ENCODE data around the gene SELENOH.
"Not testable (repeated sequence)": the region's sequence is repeated elsewhere in the genome, so short reads cannot be mapped to it uniquely, and the experiment has no call there.

Gene SELENOH

DNA sequence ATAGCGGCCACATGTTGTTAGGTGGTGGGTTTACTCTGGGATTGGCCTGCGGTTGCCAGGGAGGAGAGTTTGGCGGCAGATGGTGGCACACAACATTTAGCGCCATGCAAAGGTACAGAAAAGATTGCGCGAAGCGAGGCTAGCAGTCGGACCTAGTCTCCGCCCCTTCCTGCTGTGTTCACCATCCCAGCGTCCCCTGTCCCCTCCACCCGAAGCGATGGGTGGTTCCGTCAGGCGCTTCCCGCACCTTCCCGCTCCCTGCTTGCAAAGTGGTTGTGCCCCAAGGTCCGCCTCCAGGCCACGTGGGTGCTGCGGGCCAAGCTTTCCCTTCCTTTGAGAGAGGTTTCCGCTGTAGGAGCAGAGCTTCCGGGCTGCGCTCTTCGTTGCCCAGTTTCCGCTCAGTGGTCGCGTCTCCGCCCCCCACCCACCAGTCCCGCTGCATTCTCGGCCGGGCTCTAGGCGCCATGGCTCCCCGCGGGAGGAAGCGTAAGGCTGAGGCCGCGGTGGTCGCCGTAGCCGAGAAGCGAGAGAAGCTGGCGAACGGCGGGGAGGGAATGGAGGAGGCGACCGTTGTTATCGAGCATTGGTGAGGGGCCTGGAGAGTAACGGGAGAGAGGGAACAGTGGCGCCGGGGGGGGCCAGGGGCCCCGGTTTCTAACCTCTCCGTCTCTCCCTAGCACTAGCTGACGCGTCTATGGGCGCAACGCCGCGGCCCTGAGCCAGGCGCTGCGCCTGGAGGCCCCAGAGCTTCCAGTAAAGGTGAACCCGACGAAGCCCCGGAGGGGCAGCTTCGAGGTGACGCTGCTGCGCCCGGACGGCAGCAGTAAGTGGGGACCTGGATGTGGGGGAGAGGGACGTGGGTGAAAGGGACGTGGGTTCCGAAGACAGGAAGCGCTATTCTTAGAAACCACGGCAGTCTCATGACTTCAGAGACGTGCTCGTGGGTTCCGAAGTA, at the start of gene SELENOH:
Gene SELENOH (plus strand): TSS at position 360 of the 955 bp plus-strand sequence. CDS start 105 bp downstream, at position 465.
- peak; percentile 92 for DNase-seq

DNA sequence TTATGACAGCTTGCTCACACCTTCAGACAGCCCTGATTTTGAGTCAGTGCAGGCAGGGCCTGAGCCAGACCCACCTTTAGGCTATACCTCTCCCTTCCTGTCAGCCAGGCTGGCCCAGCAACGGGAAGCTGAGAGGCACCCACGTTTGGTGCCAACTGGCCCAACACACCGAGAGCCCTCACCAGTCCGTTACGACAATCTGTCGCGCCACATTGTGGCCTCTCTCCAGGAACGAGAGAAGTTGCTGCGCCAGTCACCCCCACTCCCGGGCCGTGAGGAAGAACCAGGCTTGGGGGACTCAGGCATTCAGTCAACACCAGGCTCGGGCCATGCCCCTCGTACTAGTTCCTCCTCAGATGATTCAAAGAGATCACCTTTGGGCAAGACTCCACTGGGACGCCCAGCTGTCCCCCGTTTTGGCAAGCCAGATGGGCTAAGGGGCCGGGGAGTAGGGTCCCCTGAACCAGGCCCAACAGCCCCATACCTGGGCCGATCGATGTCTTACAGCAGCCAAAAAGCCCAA, 42.4 kb upstream of the SELENOH start:
- DNase-seq, result no peak

DNA sequence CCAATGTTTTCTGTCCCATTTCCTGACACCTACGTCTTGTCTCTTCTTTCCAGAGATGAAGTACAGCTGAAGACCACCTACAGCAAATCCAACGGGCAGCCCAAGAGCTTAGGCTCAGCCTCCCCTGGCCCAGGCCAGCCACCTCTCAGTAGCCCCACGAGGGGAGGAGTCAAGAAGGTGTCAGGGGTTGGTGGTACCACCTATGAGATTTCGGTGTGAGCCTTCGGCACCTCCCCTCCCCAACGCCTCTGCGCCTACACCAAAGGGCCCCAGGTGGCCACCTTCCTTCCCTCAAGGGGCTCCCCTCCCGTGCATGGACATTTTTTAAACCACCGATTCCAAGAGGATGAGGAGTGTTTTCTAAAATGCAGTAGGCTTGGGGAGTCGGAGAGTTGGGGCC, 41.5 kb upstream of the SELENOH start:
- no peak for DNase-seq

- DNase-seq, result no peak
Observed at GRCh38 chr11:57700425-57700824, 40.9 kb upstream of the SELENOH start.

DNA sequence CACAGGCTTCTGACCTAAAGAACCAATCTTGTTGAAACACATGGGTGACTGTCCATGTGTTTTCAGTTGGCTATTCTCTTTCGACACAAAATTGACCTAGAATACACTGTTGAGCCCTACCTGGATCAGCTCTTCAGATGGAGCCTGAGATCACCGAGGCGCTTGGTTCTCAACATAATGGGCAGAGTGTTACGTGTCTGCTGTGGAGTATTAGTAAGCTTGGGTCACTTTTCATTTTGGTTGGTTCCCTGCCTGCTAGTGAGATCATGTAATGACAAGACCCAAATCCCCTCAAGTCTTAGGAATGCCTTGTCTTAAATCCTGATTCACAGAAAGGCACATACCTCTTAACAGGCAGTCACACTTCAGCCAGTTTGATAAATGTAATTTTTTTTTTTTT, 38.0 kb upstream of the SELENOH start:
- no peak for DNase-seq

- DNase-seq, result no peak
Observed at GRCh38 chr11:57704932-57705331, 36.4 kb upstream of the SELENOH start.

DNA sequence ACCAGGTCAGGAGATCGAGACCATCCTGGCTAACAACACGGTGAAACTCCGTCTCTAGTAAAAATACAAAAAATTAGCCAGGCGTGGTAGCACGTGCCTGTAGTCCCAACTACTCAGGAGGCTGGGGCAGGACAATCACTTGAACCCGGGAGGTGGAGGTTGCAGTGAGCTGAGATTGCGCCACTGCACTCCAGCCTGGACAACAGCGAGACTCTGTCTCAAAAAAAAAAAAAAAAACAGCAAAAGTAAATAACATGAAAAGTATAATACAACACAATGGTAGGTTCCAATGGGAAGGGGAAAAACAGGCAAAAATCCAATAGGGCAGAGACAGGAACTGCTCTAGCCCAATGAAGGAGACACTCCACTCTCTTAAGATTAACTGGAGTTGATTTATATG, 35.9 kb upstream of the SELENOH start:
- DNase-seq, result not testable (repeated sequence)

DNA sequence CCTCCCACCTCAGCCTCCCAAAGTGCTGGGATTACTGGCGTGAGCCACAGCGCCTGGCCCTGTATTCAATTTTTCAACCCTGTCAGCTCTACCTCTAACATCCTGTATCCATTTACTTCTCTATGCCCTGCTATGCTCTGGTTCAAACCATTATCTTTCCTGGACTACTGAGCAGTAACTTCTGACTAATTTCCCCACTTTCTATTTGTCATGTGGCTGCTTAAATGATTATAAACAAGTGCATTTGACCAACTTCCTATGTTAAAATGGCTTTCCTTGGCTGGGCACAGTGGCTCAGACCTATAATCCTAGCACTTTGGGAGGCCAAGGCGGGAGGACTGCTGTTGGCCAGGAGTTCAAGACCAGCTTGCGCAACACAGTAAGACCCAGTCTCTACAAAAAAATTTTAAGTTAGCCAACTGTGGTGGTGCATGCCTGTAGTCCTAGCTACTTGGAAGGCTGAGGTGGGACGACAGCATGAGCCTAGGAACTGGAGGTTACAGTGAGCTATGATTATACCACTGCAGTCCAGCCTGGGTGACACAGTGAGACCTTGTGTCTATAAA, 31.4 kb upstream of the SELENOH start:
- DNase-seq, result no peak

DNA sequence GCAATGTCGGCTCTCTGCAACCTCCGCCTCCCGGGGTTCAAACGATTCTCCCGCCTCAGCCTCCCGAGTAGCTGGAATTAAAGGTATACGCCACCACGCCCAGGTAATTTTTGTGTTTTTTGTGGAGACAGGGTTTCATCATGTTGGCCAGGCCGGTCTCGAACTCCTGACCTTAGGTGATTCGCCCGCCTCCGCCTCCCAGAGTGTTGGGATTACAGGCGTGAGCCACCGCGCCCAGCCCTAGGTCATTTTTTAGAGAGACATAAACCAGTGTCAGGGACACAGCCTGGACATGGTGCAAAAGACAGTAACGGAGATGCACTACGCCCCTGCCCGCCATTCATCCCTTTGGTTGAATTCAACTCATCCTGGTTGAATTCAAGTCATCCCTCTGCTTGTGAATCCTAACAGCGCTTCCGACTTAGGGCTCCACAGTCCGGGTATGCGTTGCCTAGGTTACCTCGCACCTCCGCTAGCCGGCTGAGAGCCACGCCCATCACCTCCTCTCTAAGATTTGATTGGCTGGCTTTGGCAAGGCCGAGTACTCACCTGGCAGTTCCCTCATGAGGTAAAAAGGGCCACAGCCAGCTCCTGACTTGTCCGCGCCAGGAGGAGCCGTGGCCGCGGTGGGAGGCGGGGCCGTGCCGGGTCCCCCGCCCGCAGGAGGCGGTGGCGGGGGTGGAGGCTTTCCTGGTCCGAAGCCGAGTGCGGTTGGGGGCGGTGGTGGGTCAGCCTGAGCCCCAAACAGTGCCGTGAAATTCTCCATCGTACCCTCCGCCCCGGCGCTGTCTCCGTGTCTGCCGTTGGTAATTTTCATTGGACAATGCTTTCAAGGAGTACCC, 29.7 kb upstream of the SELENOH start, which contains the start of gene MED19:
Gene MED19 (minus strand): TSS at position 802 of the 842 bp plus-strand sequence. CDS start 36 bp downstream, at position 766.
- no peak for DNase-seq

GRCh38 chr11:57712256-57713150, 28.8 kb upstream of the SELENOH start, which contains the start of gene TMX2:
TMX2 (plus strand) TSS chr11:57712593; CDS start chr11:57712619, 26 bp downstream.
- DNase-seq, result peak; percentile 81

DNA sequence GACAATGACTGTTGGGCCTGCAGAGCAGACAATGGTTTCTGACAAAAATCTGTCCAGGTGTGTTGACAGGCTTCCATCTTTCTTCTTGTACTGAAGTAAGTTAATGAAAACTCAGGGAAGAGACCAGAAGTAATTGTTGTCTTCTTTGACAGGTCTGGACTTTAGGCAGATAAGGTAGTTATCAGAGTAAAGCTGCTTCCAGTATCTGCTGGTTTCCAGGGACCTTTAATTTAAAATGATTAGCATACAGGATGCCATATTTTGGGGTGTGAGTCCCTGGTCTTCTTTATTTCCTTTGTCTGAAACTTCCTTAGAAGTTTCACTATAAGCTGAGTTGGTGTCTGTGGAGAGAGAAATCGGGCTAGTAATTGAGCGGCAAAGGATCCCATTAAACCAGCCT, 27.5 kb upstream of the SELENOH start:
- DNase-seq, result no peak

GRCh38 chr11:57716726-57717125, 24.6 kb upstream of the SELENOH start:
- DNase-seq, result not testable (repeated sequence)

GRCh38 chr11:57727185-57727584, 14.1 kb upstream of the SELENOH start:
- DNase-seq, result no peak

DNA sequence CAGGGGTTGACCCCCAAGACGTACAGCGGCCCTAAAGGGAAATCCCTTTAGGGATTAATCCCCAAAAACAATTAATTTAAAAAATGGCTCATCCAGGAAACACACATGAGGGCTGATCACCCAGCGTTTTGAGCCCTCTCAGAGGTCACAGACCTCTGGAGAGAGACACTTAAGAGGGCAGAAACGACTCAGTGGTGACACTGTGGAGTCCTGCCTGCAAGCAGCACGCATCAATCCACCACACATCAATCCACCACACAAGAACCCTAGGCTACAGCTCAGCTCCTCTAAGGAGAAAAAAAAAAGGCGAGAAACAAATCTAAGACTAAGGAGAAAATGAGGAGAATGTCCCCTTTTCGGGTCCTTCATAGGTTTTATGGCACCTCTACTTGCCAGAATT, 12.5 kb upstream of the SELENOH start:
- DNase-seq, result no peak

DNA sequence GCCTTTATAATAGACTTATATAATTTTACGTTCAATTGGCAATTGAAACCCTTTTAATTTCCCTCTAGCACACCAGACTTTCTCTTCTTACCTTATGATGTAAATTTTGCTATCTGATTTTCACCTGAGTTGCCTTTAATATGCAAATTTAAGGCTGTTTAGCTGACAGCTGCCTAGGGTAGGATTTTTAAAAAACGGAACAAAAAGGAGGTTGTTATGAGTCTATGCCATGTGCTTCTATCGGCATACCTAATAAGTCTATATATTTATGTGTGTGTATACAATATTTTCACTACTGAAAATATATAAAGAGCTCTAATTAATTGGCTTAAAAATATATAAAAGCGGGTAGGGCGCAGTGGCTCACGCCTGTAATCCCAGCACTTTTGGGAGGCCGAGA, 11.8 kb upstream of the SELENOH start:
- no peak for DNase-seq

DNA sequence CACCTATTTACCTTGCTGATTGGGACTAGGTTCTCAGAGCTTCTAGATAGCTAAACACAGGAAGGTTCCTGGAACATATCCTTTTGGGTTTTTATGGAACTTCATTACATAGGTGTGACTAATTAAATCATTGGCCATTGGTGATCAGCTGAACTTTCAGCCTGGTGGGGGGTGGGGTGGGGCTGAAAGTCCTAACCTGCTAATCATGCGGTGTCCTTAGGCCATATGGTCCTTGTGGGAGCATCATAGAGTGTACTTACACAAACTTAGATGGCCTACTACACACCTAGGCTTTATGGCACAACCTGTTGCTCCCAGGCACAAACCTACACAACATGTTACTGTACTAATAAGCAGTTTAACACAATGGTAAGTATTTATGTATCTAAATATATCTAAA, 8.6 kb upstream of the SELENOH start:
- DNase-seq, result no peak

GRCh38 chr11:57735619-57736298, 5.5 kb upstream of the SELENOH start:
- no peak for DNase-seq

DNA sequence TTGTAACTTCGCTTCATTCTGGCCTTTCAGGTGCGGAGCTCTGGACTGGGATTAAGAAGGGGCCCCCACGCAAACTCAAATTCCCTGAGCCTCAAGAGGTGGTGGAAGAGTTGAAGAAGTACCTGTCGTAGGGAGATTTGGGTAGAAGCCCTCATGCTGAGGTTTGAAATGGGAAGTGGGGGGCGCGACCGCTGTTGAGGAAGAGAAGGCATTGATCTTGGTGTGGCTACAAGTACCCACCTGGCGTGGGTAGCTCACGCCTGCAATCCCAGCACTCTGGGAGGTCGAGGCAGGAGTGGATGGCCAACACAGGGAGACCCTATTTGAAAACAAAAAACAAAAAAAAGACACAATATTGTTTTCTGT, 779 bp downstream of the SELENOH start:
- no peak for DNase-seq

- no peak for DNase-seq
Observed at GRCh38 chr11:57744357-57744756, 3.1 kb downstream of the SELENOH start.

DNA sequence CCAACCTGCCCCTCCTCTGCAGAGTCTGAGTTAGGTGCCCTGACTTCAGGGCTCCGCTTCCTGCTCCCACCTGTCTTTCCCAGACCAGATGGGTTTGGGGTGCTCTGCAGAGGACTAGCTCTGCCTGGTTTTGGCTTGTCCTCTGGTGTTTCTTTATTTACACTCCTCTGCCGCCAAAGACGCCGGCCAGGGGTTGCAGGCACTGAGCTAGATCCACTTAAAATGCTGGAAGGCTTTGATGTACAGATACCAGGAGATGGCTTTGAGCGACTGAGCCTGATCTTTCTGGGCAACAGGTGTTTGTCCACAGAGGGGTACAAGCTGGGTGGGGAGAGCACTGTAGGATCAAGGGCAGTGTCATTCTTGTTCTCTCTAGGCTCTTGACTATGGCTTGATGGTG, 3.9 kb downstream of the SELENOH start:
- no peak for DNase-seq

DNA sequence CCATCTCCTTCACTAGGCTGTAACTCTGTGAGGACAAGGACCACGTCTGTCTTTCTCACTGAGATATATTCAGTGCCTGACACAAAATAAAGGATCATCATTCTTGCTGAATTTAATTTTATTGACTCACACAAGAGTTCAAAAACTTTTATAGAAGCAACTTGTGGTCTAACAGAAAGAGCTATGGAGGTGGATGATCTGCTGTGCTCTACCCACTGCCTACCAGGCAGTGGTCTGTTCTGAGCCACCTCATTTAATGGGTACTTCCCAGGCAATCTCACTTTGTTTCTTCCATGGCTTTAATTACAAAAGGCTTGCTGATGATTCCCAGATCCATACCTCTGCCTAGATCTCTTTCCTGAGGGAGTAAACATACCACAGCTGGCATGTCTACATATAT, 5.6 kb downstream of the SELENOH start:
- DNase-seq, result no peak

All from NK-92 treated with Interleukin-12 subunit alpha and Interleukin-12 subunit beta, amount 100 ng/mL, for 24 hours (cell line).